HepG2 (cell line): ENCODE data around the gene GZMH. TPM values are rescaled to one million over a fixed set of nuclear protein-coding genes. Genes with fewer than 3 reads are reported as not detected.

Experiments
- FIP1L1 ChIP-seq: fragments of 200-400 bp; formaldehyde crosslinking; IDR thresholded peaks from 2 replicates; pipeline ENCODE4 v1.6.1; 2018; ENCODE audit warnings: low read depth, mild to moderate bottlenecking, low read length, moderate library complexity, borderline replicate concordance; ENCODE audit not compliant: insufficient read depth
- GLI4 ChIP-seq: sonication (generic); formaldehyde crosslinking; IDR thresholded peaks from 2 replicates; pipeline ENCODE4 v1.5.1; 2020; ENCODE audit warnings: missing genetic modification reagents, mild to moderate bottlenecking, moderate library complexity, borderline replicate concordance
- KLF9 ChIP-seq: IDR thresholded peaks from 2 replicates; pipeline ENCODE4 v1.6.1; 2016; ENCODE audit warnings: low read depth
- MAZ ChIP-seq, 2 experiments: sonication (generic) in 1 of 2; formaldehyde crosslinking in 1 of 2; IDR thresholded peaks; 2 replicates each; pipeline versions ENCODE4 v1.5.0 to v1.6.1; 2012 to 2020; ENCODE audit warnings: low read depth in 2 of 2, mild to moderate bottlenecking in 2 of 2, borderline replicate concordance in 1 of 2, improper control_type of control experiment in 1 of 2, low read length in 1 of 2, missing genetic modification reagents in 1 of 2, moderate library complexity in 1 of 2
- SETDB1 ChIP-seq: sonication (generic); formaldehyde crosslinking; IDR thresholded peaks from 2 replicates; pipeline ENCODE4 v1.5.1; 2020; ENCODE audit warnings: missing genetic modification reagents, mild to moderate bottlenecking, borderline replicate concordance
- SMARCC2 ChIP-seq: fragments of 450-650 bp; IDR thresholded peaks from 2 replicates; pipeline ENCODE4 v1.6.1; 2017; ENCODE audit warnings: antibody characterized with exemption, mild to moderate bottlenecking
- ZNF263 ChIP-seq: sonication (generic); formaldehyde crosslinking; IDR thresholded peaks from 2 replicates; pipeline ENCODE4 v1.4.0; 2020; ENCODE audit warnings: missing genetic modification reagents
- ZNF703 ChIP-seq: sonication (generic); formaldehyde crosslinking; IDR thresholded peaks from 2 replicates; pipeline ENCODE4 v1.5.1; 2020; ENCODE audit warnings: missing genetic modification reagents, mild to moderate bottlenecking, moderate library complexity, borderline replicate concordance
- ZNF737 ChIP-seq: sonication (generic); formaldehyde crosslinking; IDR thresholded peaks from 2 replicates; pipeline ENCODE4 v1.5.0; 2020; ENCODE audit warnings: missing genetic modification reagents, mild to moderate bottlenecking, borderline replicate concordance
- ZNF879 ChIP-seq: sonication (generic); formaldehyde crosslinking; IDR thresholded peaks from 2 replicates; pipeline ENCODE4 v1.8.1; 2023; ENCODE audit warnings: missing genetic modification reagents
- polyA plus RNA-seq, 8 experiments: library from polyadenylated mRNA; depleted of rRNA in 3 of 8; stranded (reverse) in 7 of 8; unstranded in 1 of 8; fragments of >200 nt; fragmentation: Illumina TruSeq in 4 of 8; extraction: Trizol in 4 of 8; gene quantifications; 2 replicates each; pipeline versions ENCODE4 v1.2.1 to v1.2.3, GENCODE V29; 2011 to 2016; ENCODE audit warnings: low read depth in 4 of 8, missing spikeins in 1 of 8, mixed read lengths in 1 of 8; ENCODE audit not compliant: insufficient read depth in 1 of 8
- total RNA-seq, 5 experiments: library from RNA; depleted of rRNA; stranded (reverse); fragments of >200 nt; fragmentation: Illumina TruSeq; extraction: Trizol; gene quantifications; 2 replicates each; pipeline ENCODE4 v1.2.3, GENCODE V29; 2016; ENCODE audit warnings: low read depth in 1 of 5
- TF ChIP-seq, protein P1 (sequence below): sonication (generic); formaldehyde crosslinking; IDR thresholded peaks from 2 replicates; pipeline ENCODE4 v1.4.0; 2020; ENCODE audit warnings: mild to moderate bottlenecking, missing genetic modification reagents
- TF ChIP-seq, protein P2 (sequence below): sonication (generic); formaldehyde crosslinking; IDR thresholded peaks from 2 replicates; pipeline ENCODE4 v1.5.0; 2020; ENCODE audit warnings: missing genetic modification reagents, mild to moderate bottlenecking, borderline replicate concordance
- TF ChIP-seq, protein P3 (sequence below): sonication (generic); formaldehyde crosslinking; IDR thresholded peaks from 2 replicates; pipeline ENCODE4 v1.5.0; 2020; ENCODE audit warnings: missing genetic modification reagents
- TF ChIP-seq, protein P4 (sequence below): sonication (generic); formaldehyde crosslinking; IDR thresholded peaks from 2 replicates; pipeline ENCODE4 v1.5.0; 2020; ENCODE audit warnings: mild to moderate bottlenecking, missing genetic modification reagents, borderline replicate concordance

The GZMH gene
- total and polyA plus RNA-seq, 2 of the 13 experiments (the other 11 are each of a cell fraction or from before 2014, with no cell fraction given): 0.08 TPM; not detected in 1

DNA sequence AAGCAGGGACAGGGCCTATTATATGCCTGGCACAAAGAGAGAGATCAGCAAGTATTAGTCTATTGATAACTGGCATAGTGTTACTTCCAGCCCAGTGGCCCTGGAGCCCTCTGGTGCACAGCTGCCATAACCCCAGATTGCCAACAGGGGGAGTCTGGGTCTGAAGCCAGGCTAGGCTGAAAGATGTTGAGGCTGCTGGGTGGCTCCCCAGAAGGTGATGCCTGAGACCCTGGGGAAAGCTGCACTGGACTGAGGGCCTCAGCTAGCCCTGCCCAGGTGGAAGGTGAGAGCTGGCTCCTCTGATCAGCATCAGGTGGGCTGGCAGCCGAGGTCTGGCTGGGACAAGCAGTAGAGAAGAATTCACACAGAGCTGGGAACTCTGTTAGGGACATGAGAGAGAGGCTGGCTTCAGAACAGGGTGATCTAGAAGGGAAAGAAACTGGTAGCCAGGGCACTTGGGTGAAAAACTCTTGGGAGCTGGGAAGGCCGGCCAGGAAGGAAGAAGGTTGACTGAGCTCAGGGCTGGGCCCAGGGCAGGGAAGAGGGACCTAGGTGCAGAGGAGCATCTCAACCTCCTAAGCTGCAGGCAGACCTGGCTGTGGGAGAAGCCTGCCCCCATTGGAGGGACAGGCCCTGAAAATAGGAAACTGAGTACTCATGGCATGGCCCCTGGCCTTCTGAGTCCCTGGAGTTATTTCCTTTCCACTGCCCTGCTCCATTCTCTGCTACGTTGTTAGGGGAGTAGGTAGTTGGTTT is 3.9 kb downstream of the GZMH start (continued):
- TF ChIP-seq, protein P1, sequence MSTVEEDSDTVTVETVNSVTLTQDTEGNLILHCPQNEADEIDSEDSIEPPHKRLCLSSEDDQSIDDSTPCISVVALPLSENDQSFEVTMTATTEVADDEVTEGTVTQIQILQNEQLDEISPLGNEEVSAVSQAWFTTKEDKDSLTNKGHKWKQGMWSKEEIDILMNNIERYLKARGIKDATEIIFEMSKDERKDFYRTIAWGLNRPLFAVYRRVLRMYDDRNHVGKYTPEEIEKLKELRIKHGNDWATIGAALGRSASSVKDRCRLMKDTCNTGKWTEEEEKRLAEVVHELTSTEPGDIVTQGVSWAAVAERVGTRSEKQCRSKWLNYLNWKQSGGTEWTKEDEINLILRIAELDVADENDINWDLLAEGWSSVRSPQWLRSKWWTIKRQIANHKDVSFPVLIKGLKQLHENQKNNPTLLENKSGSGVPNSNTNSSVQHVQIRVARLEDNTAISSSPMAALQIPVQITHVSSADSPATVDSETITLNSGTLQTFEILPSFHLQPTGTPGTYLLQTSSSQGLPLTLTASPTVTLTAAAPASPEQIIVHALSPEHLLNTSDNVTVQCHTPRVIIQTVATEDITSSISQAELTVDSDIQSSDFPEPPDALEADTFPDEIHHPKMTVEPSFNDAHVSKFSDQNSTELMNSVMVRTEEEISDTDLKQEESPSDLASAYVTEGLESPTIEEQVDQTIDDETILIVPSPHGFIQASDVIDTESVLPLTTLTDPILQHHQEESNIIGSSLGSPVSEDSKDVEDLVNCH (CRISPR knock-in tag): no peak
- TF ChIP-seq, protein P2, sequence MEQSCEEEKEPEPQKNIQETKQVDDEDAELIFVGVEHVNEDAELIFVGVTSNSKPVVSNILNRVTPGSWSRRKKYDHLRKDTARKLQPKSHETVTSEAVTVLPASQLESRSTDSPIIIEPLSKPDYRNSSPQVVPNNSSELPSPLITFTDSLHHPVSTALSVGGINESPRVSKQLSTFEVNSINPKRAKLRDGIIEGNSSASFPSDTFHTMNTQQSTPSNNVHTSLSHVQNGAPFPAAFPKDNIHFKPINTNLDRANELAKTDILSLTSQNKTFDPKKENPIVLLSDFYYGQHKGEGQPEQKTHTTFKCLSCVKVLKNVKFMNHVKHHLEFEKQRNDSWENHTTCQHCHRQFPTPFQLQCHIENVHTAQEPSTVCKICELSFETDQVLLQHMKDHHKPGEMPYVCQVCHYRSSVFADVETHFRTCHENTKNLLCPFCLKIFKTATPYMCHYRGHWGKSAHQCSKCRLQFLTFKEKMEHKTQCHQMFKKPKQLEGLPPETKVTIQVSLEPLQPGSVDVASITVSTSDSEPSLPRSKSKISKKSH (CRISPR knock-in tag): peak; percentile 94
- TF ChIP-seq ZNF737 (0 out of 2 replicates have a peak, but pooled peaks have one; percentile 39), ZNF703 (no peak), FIP1L1 (no peak), SETDB1 (CRISPR knock-in tag) (no peak), ZNF263 (CRISPR knock-in tag) (no peak), SMARCC2 (no peak), GLI4 (CRISPR knock-in tag) (no peak), ZNF879 (no peak), KLF9 (CRISPR knock-in tag) (no peak), MAZ (IDR thresholded peaks at IDR 0.05; ENCODE audit: borderline replicate concordance, low read depth, low read length) (no peak), MAZ (CRISPR knock-in tag; IDR thresholded peaks at IDR 0.05; ENCODE audit: low read depth) (no peak)
- TF ChIP-seq, protein P3, sequence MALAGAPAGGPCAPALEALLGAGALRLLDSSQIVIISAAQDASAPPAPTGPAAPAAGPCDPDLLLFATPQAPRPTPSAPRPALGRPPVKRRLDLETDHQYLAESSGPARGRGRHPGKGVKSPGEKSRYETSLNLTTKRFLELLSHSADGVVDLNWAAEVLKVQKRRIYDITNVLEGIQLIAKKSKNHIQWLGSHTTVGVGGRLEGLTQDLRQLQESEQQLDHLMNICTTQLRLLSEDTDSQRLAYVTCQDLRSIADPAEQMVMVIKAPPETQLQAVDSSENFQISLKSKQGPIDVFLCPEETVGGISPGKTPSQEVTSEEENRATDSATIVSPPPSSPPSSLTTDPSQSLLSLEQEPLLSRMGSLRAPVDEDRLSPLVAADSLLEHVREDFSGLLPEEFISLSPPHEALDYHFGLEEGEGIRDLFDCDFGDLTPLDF (CRISPR knock-in tag): no peak
- TF ChIP-seq, protein P4, sequence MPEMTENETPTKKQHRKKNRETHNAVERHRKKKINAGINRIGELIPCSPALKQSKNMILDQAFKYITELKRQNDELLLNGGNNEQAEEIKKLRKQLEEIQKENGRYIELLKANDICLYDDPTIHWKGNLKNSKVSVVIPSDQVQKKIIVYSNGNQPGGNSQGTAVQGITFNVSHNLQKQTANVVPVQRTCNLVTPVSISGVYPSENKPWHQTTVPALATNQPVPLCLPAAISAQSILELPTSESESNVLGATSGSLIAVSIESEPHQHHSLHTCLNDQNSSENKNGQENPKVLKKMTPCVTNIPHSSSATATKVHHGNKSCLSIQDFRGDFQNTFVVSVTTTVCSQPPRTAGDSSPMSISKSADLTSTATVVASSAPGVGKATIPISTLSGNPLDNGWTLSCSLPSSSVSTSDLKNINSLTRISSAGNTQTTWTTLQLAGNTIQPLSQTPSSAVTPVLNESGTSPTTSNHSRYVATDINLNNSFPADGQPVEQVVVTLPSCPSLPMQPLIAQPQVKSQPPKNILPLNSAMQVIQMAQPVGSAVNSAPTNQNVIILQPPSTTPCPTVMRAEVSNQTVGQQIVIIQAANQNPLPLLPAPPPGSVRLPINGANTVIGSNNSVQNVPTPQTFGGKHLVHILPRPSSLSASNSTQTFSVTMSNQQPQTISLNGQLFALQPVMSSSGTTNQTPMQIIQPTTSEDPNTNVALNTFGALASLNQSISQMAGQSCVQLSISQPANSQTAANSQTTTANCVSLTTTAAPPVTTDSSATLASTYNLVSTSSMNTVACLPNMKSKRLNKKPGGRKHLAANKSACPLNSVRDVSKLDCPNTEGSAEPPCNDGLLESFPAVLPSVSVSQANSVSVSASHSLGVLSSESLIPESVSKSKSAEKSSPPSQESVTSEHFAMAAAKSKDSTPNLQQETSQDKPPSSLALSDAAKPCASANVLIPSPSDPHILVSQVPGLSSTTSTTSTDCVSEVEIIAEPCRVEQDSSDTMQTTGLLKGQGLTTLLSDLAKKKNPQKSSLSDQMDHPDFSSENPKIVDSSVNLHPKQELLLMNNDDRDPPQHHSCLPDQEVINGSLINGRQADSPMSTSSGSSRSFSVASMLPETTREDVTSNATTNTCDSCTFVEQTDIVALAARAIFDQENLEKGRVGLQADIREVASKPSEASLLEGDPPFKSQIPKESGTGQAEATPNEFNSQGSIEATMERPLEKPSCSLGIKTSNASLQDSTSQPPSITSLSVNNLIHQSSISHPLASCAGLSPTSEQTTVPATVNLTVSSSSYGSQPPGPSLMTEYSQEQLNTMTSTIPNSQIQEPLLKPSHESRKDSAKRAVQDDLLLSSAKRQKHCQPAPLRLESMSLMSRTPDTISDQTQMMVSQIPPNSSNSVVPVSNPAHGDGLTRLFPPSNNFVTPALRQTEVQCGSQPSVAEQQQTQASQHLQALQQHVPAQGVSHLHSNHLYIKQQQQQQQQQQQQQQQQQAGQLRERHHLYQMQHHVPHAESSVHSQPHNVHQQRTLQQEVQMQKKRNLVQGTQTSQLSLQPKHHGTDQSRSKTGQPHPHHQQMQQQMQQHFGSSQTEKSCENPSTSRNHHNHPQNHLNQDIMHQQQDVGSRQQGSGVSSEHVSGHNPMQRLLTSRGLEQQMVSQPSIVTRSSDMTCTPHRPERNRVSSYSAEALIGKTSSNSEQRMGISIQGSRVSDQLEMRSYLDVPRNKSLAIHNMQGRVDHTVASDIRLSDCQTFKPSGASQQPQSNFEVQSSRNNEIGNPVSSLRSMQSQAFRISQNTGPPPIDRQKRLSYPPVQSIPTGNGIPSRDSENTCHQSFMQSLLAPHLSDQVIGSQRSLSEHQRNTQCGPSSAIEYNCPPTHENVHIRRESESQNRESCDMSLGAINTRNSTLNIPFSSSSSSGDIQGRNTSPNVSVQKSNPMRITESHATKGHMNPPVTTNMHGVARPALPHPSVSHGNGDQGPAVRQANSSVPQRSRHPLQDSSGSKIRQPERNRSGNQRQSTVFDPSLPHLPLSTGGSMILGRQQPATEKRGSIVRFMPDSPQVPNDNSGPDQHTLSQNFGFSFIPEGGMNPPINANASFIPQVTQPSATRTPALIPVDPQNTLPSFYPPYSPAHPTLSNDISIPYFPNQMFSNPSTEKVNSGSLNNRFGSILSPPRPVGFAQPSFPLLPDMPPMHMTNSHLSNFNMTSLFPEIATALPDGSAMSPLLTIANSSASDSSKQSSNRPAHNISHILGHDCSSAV: no peak
